ENCODE measurements around the gene TGFBI. TPM values are rescaled to one million over a fixed set of nuclear protein-coding genes. Genes with fewer than 3 reads are reported as not detected.

Gene TGFBI
- total RNA-seq, 1 donor: 281 TPM

GRCh38 chr5:136094913-136095641 lies 66.3 kb downstream of the TGFBI start:
- H3K4me3 ChIP-seq (ENCODE audit: low read depth, low read length): no peak overlapping the region
- TF ChIP-seq CTCF (IDR thresholded peaks at IDR 0.05; ENCODE audit: insufficient read depth, low read depth, low read length): no peak
- no peak for DNase-seq (ENCODE audit: low read depth)

GRCh38 chr5:136098176-136098575 lies 69.4 kb downstream of the TGFBI start:
- no peak for TF ChIP-seq CTCF (IDR thresholded peaks at IDR 0.05; ENCODE audit: insufficient read depth, low read depth, low read length)
- H3K4me3 ChIP-seq (ENCODE audit: low read depth, low read length): no peak overlapping the region
- DNase-seq (ENCODE audit: low read depth): no peak

GRCh38 chr5:136099870-136100269 lies 71.1 kb downstream of the TGFBI start:
- TF ChIP-seq CTCF (IDR thresholded peaks at IDR 0.05; ENCODE audit: insufficient read depth, low read depth, low read length): no peak
- no peak overlapping the region for H3K4me3 ChIP-seq (ENCODE audit: low read depth, low read length)
- DNase-seq (ENCODE audit: low read depth): no peak

- DNase-seq (ENCODE audit: low read depth): no peak
- no peak overlapping the region for H3K4me3 ChIP-seq (ENCODE audit: low read depth, low read length)
- TF ChIP-seq CTCF (IDR thresholded peaks at IDR 0.05; ENCODE audit: insufficient read depth, low read depth, low read length): no peak
Measured at GRCh38 chr5:136101884-136102283, 73.1 kb downstream of the TGFBI start.

GRCh38 chr5:136103118-136103517 lies 74.3 kb downstream of the TGFBI start:
- no peak for TF ChIP-seq CTCF (IDR thresholded peaks at IDR 0.05; ENCODE audit: insufficient read depth, low read depth, low read length)
- H3K4me3 ChIP-seq (ENCODE audit: low read depth, low read length): no peak overlapping the region
- DNase-seq (ENCODE audit: low read depth): no peak

GRCh38 chr5:136104306-136104965 lies 75.6 kb downstream of the TGFBI start:
- peak; percentile 22 for DNase-seq (ENCODE audit: low read depth)
- no peak for TF ChIP-seq CTCF (IDR thresholded peaks at IDR 0.05; ENCODE audit: insufficient read depth, low read depth, low read length)
- H3K4me3 ChIP-seq (ENCODE audit: low read depth, low read length): no peak overlapping the region
